Ascending aorta (tissue), 2 donors: ENCODE measurements around the gene RALGPS2. TPM values are rescaled to one million over a fixed set of nuclear protein-coding genes. Genes with fewer than 3 reads are reported as not detected.

ENCODE experiments used
- DNase-seq, 2 donors: peaks; one replicate each; pipeline ENCODE4 v3.0.0-alpha.2; 2019; ENCODE audit warnings: low spot score in 2 of 2
- H3K27ac ChIP-seq, 2 donors: fragments of 200-600 bp; sonication (generic); one replicate each; pipeline ENCODE4 v1.5.1; 2016 to 2017; ENCODE audit warnings: mild to moderate bottlenecking in 1 of 2
- H3K27me3 ChIP-seq: fragments of 200-600 bp; sonication (generic); one replicate; pipeline ENCODE4 v1.5.1; 2017
- H3K36me3 ChIP-seq, 2 donors: fragments of 200-600 bp; sonication (generic); one replicate each; pipeline ENCODE4 v1.5.1; 2016
- H3K4me1 ChIP-seq, 2 donors: fragments of 200-600 bp; sonication (generic); one replicate each; pipeline ENCODE4 v1.5.1; 2016 to 2017; ENCODE audit warnings: mild to moderate bottlenecking in 1 of 2
- H3K4me3 ChIP-seq, 2 donors: fragments of 200-600 bp; sonication (generic); one replicate each; pipeline ENCODE4 v1.5.1; 2016 to 2017; ENCODE audit warnings: mild to moderate bottlenecking in 1 of 2
- H3K9me3 ChIP-seq, 2 donors: fragments of 200-600 bp; sonication (generic); one replicate each; pipeline ENCODE4 v1.5.1; 2016
- CTCF ChIP-seq, 3 experiments: fragments of 200-600 bp in 2 of 3; fragments of 450-650 bp in 1 of 3; sonication (generic) in 2 of 3; IDR thresholded peaks; one replicate each; pipeline ENCODE4 v1.5.1; 2016 to 2019; ENCODE audit warnings: antibody characterized with exemption in 3 of 3, mild to moderate bottlenecking in 1 of 3, moderate library complexity in 1 of 3
- intact Hi-C: fragments of 100-400 bp; cut with DNase I; formaldehyde crosslinking; loops from one replicate; pipeline ENCODE4 v1.15.1; 2023
- total RNA-seq: library from RNA; depleted of rRNA; stranded (reverse); fragments of >200 nt; gene quantifications from one replicate; pipeline ENCODE4 v1.1.0, GENCODE V29; 2016

The RALGPS2 gene
- total RNA-seq, 1 donor from 2014 or later: 2.2 TPM

GRCh38 chr1:178684111-178684510 lies 40.9 kb upstream of the RALGPS2 start:
- DNase-seq: no peak
- H3K27ac ChIP-seq: no peak overlapping the region
- intact Hi-C loops: no loop called here

GRCh38 chr1:178684542-178685000 lies 40.5 kb upstream of the RALGPS2 start:
- Histone ChIP-seq H3K36me3 (no peaks in the 10 kb centered on the region), H3K27ac (no peak overlapping the region), H3K4me3 (no peak overlapping the region), H3K9me3 (no peaks in the 10 kb centered on the region), H3K4me1 (no peaks in the 10 kb centered on the region), H3K27me3 (no peaks in the 10 kb centered on the region)
- intact Hi-C loops: no loop called here
- TF ChIP-seq CTCF (IDR thresholded peaks at IDR 0.05): no peak
- no peak for DNase-seq

More at GRCh38 chr1:178684111-178684510, 40.9 kb upstream of the RALGPS2 start:
- no peaks in the 10 kb centered on the region for H3K4me1 ChIP-seq
- H3K27me3 ChIP-seq: no peaks in the 10 kb centered on the region
- H3K9me3 ChIP-seq: no peaks in the 10 kb centered on the region
- no peak for TF ChIP-seq CTCF (IDR thresholded peaks at IDR 0.05)
- H3K4me3 ChIP-seq: no peak overlapping the region
- H3K36me3 ChIP-seq: no peaks in the 10 kb centered on the region

GRCh38 chr1:178686407-178686806 lies 38.6 kb upstream of the RALGPS2 start:
- Histone ChIP-seq H3K36me3 (no peaks in the 10 kb centered on the region), H3K4me3 (no peak overlapping the region), H3K9me3 (no peaks in the 10 kb centered on the region), H3K27ac (no peak overlapping the region), H3K4me1 (no peaks in the 10 kb centered on the region), H3K27me3 (no peaks in the 10 kb centered on the region)
- intact Hi-C loops: no loop called here
- no peak for DNase-seq
- TF ChIP-seq CTCF (IDR thresholded peaks at IDR 0.05): no peak

- no peak overlapping the region for H3K27ac ChIP-seq
- H3K4me1 ChIP-seq: no peaks in the 10 kb centered on the region
- no peaks in the 10 kb centered on the region for H3K36me3 ChIP-seq
- no peaks in the 10 kb centered on the region for H3K9me3 ChIP-seq
- DNase-seq: no peak
- H3K4me3 ChIP-seq: no peak overlapping the region
- H3K27me3 ChIP-seq: no peaks in the 10 kb centered on the region
- no peak for TF ChIP-seq CTCF (IDR thresholded peaks at IDR 0.05)
- intact Hi-C loops: no loop called here
Measured at GRCh38 chr1:178688244-178688643, 36.8 kb upstream of the RALGPS2 start.

- Histone ChIP-seq H3K27ac (no peak overlapping the region), H3K27me3 (no peaks in the 10 kb centered on the region), H3K4me1 (no peaks in the 10 kb centered on the region), H3K9me3 (no peaks in the 10 kb centered on the region), H3K4me3 (no peak overlapping the region), H3K36me3 (no peaks in the 10 kb centered on the region)
- no peak for TF ChIP-seq CTCF (IDR thresholded peaks at IDR 0.05)
- intact Hi-C loops: no loop called here
- no peak for DNase-seq
Measured at GRCh38 chr1:178689769-178690168, 35.3 kb upstream of the RALGPS2 start.

- H3K4me3 ChIP-seq: no peak overlapping the region
- intact Hi-C loops: no loop called here
- no peak overlapping the region for H3K27ac ChIP-seq
- TF ChIP-seq CTCF (IDR thresholded peaks at IDR 0.05): no peak
- H3K9me3 ChIP-seq: no peaks in the 10 kb centered on the region
- H3K36me3 ChIP-seq: no peaks in the 10 kb centered on the region
- no peaks in the 10 kb centered on the region for H3K27me3 ChIP-seq
- DNase-seq: no peak
- no peaks in the 10 kb centered on the region for H3K4me1 ChIP-seq
Measured at GRCh38 chr1:178690496-178690895, 34.5 kb upstream of the RALGPS2 start.
